IMR-90 (cell line): ENCODE results near the gene UBR4. TPM values are rescaled to one million over a fixed set of nuclear protein-coding genes. Genes with fewer than 3 reads are reported as not detected.

Experiments
- ATAC-seq: fragments of 200-7000 bp; cut with Tn5 transposase; 2 replicates; pipeline ENCODE4 v1.9.1; 2020; ENCODE audit warnings: low read depth, mild to moderate bottlenecking, moderate library complexity
- BruUV-seq: library from RNA; stranded (reverse); fragments of 400-500 nt; replicated peaks from 2 replicates; lab custom pipeline; 2021; lab: Mats Ljungman, UMichigan
- CTCF ChIA-PET: fragments of 300-600 bp; formaldehyde crosslinking; extraction: SDS; loops from one replicate; lab custom pipeline; 2021; ENCODE audit warnings: antibody characterized with exemption; lab: Yijun Ruan, JAX
- POLR2A ChIA-PET: fragments of 300-600 bp; sonication (Branson Sonifier 250); formaldehyde crosslinking; loops from one replicate; lab custom pipeline; 2022; ENCODE audit warnings: antibody characterized with exemption; ENCODE audit not compliant: unreplicated experiment; lab: Charles Lee
- DNase-seq: peaks from one replicate; pipeline ENCODE4 v3.0.0; 2013
- H2AFZ ChIP-seq: replicated peaks from 2 replicates; pipeline ENCODE3; 2013; ENCODE audit warnings: low read length, mild to moderate bottlenecking; ENCODE audit not compliant: poor library complexity
- H2AK5ac ChIP-seq: 2 replicates; pipeline ENCODE4 v1.6.1; 2013; ENCODE audit warnings: low read depth, low read length, inconsistent platforms
- H2AK9ac ChIP-seq: replicated peaks from 2 replicates; pipeline ENCODE3; 2013; ENCODE audit warnings: mild to moderate bottlenecking, low read depth, low read length, moderate library complexity; ENCODE audit not compliant: poor library complexity
- H2BK120ac ChIP-seq: 2 replicates; pipeline ENCODE4 v1.6.1; 2013; ENCODE audit warnings: low read depth, low read length, inconsistent platforms
- H2BK15ac ChIP-seq: 3 replicates; pipeline ENCODE4 v1.6.1; 2013; ENCODE audit warnings: low read depth, low read length, inconsistent platforms
- H2BK20ac ChIP-seq: 2 replicates; pipeline ENCODE4 v1.6.1; 2013; ENCODE audit warnings: low read depth, mild to moderate bottlenecking, inconsistent platforms, low read length, moderate library complexity
- H2BK5ac ChIP-seq: 2 replicates; pipeline ENCODE4 v1.6.1; 2013; ENCODE audit warnings: mild to moderate bottlenecking, low read depth, low read length, inconsistent platforms; ENCODE audit not compliant: poor library complexity, severe bottlenecking
- H3K14ac ChIP-seq: replicated peaks from 2 replicates; pipeline ENCODE4 v1.6.1; 2013; ENCODE audit warnings: low read depth, low read length, inconsistent platforms
- H3K18ac ChIP-seq: 2 replicates; pipeline ENCODE4 v1.6.1; 2013; ENCODE audit warnings: low read depth, low read length, control low read depth
- H3K23ac ChIP-seq: 2 replicates; pipeline ENCODE4 v1.6.1; 2013; ENCODE audit warnings: low read depth, low read length, inconsistent platforms
- H3K27ac ChIP-seq: 2 replicates; pipeline ENCODE4 v1.5.1; 2013; ENCODE audit warnings: mild to moderate bottlenecking, control low read depth, low read length; ENCODE audit not compliant: insufficient read depth
- H3K27me3 ChIP-seq: 2 replicates; pipeline ENCODE4 v1.6.1; 2013; ENCODE audit warnings: low read length; ENCODE audit not compliant: control insufficient read depth, insufficient read depth
- H3K36me3 ChIP-seq: 2 replicates; pipeline ENCODE4 v1.6.1; 2013; ENCODE audit warnings: low read length, mixed read lengths; ENCODE audit not compliant: control insufficient read depth, insufficient read depth
- H3K4ac ChIP-seq: 2 replicates; pipeline ENCODE4 v1.6.1; 2013; ENCODE audit warnings: low read depth, low read length, inconsistent platforms
- H3K4me1 ChIP-seq: 2 replicates; pipeline ENCODE4 v1.6.1; 2013; ENCODE audit warnings: low read length, mixed read lengths; ENCODE audit not compliant: control insufficient read depth, insufficient read depth
- H3K4me2 ChIP-seq: 2 replicates; pipeline ENCODE4 v1.6.1; 2013; ENCODE audit warnings: low read depth, mild to moderate bottlenecking, control low read depth, low read length, moderate library complexity
- H3K4me3 ChIP-seq: 2 replicates; pipeline ENCODE4 v1.5.1; 2013; ENCODE audit warnings: low read depth, mild to moderate bottlenecking, control low read depth, low read length, moderate library complexity; ENCODE audit not compliant: insufficient read depth
- H3K56ac ChIP-seq: 2 replicates; pipeline ENCODE4 v1.6.1; 2013; ENCODE audit warnings: low read length, inconsistent platforms; ENCODE audit not compliant: insufficient read depth; ENCODE audit errors: extremely low read depth
- H3K79me1 ChIP-seq, 2 experiments: 2 replicates each; pipeline ENCODE4 v1.6.1; 2013; ENCODE audit warnings: low read length in 2 of 2, inconsistent platforms in 1 of 2, low read depth in 1 of 2
- H3K9ac ChIP-seq: 2 replicates; pipeline ENCODE4 v1.6.1; 2013; ENCODE audit warnings: low read depth, low read length, control low read depth
- H3K9me1 ChIP-seq: 2 replicates; pipeline ENCODE4 v1.6.1; 2013; ENCODE audit warnings: low read length, inconsistent platforms; ENCODE audit not compliant: insufficient read depth
- H3K9me3 ChIP-seq: 2 replicates; pipeline ENCODE4 v1.6.1; 2013; ENCODE audit warnings: low read length; ENCODE audit not compliant: control insufficient read depth, insufficient read depth
- H4K20me1 ChIP-seq: 2 replicates; pipeline ENCODE4 v1.6.1; 2013; ENCODE audit warnings: low read length, inconsistent platforms; ENCODE audit not compliant: insufficient read depth
- H4K5ac ChIP-seq: 2 replicates; pipeline ENCODE4 v1.6.1; 2013; ENCODE audit warnings: mild to moderate bottlenecking, low read depth, low read length, control low read depth
- H4K8ac ChIP-seq, 2 experiments: 2 replicates each; pipeline ENCODE4 v1.6.1; 2013; ENCODE audit warnings: low read depth in 2 of 2, low read length in 2 of 2, control low read depth in 1 of 2, inconsistent platforms in 1 of 2
- H4K91ac ChIP-seq: 2 replicates; pipeline ENCODE4 v1.6.1; 2013; ENCODE audit warnings: low read depth, low read length, inconsistent platforms; ENCODE audit not compliant: insufficient read depth
- CEBPB ChIP-seq: IDR thresholded peaks from 2 replicates; pipeline ENCODE4 v1.6.1; 2012; ENCODE audit warnings: low read depth, low read length, improper control_type of control experiment
- RAD21 ChIP-seq: IDR thresholded peaks from 2 replicates; pipeline ENCODE4 v1.6.1; 2012; ENCODE audit warnings: low read length, improper control_type of control experiment
- SMC3 ChIP-seq: fragments of 150-350 bp; IDR thresholded peaks from 2 replicates; pipeline ENCODE4 v1.6.1; 2016; ENCODE audit warnings: low read depth, mild to moderate bottlenecking, antibody characterized with exemption, low read length, moderate library complexity
- WGBS, 2 experiments: methylation state at CpG; one replicate each; pipeline versions ENCODE4 v1.1.5 to v1.1.7; 2013; ENCODE audit warnings: missing lambda C conversion rate in 2 of 2; ENCODE audit not compliant: insufficient read length in 1 of 2; ENCODE audit errors: extremely low coverage in 2 of 2; 5-methylcytosine and 5-hydroxymethylcytosine counted together
- dilution Hi-C: fragments of 300-500 bp; cut with HindIII; formaldehyde crosslinking; loops from one replicate; pipeline ENCODE4 v1.14.3; 2018; ENCODE audit warnings: low sequenced_read_pairs; ENCODE audit not compliant: unreplicated experiment
- in situ Hi-C: fragments of 300-500 bp; cut with MboI; formaldehyde crosslinking; loops from 3 replicates; pipeline ENCODE4 v1.14.3; 2019; ENCODE audit warnings: low sequenced_read_pairs, inconsistent platforms, mixed read lengths
- intact Hi-C: fragments of 100-400 bp; cut with micrococcal nuclease; formaldehyde crosslinking; loops from 2 replicates; pipeline ENCODE4 v1.10.0; 2022
- polyA plus RNA-seq, 3 experiments: library from polyadenylated mRNA; depleted of rRNA; stranded (reverse); fragments of >200 nt; gene quantifications; 2 replicates each; pipeline ENCODE4 v1.2.3, GENCODE V29; 2012; ENCODE audit warnings: low replicate concordance in 1 of 3
- total RNA-seq: library from RNA; depleted of rRNA; stranded (reverse); fragments of >200 nt; gene quantifications from 2 replicates; pipeline ENCODE4 v1.2.3, GENCODE V29; 2012
- TF ChIP-seq, protein P1 (sequence below): conservative IDR thresholded peaks from 2 replicates; pipeline ENCODE4 v1.5.1; 2012; ENCODE audit warnings: mild to moderate bottlenecking, low read depth, low read length, improper control_type of control experiment

Gene UBR4
- total and polyA plus RNA-seq, 2 of the 4 experiments (the other 2 are of a cell fraction): 87.8 to 121 TPM

DNA sequence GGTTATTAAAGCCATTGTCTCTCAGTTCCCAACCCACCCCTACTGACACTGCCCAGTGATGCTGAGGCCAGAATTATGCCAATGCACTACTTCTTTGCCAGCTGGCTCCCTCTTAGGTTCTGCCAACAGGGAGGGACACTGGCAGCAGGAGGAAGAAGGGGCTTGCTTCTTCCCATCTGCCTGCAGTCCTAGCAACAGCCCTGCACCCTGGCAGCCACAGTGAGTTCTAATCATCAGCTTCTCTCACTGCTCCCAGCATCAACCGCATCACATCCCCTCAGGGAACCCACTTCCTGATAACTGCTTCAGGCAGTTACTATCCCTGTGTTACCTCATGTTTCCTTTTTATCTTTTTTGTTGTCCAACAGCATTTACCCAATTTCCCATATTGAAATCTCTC is 86.2 kb downstream of the UBR4 start:
- dilution Hi-C loops: no loop called here
- H3K9ac ChIP-seq: no peak overlapping the region
- H3K9me3 ChIP-seq: no peaks in the 10 kb centered on the region
- H3K4ac ChIP-seq: no peak overlapping the region
- POLR2A ChIA-PET: no interaction called here
- no CpG with 5 or more reads among the region's 1 CpG for WGBS, 2 experiments
- in situ Hi-C loops: no loop called here
- no peak overlapping the region for H4K91ac ChIP-seq
- intact Hi-C loops: no loop called here
- no peak for ATAC-seq
- no peak overlapping the region for H3K4me3 ChIP-seq
- CTCF ChIA-PET: interaction anchor here (0.6 kb wide), 1 partner anchor 29 kb away, joined by 4 read pairs; no protein-coding TSS in a partner anchor
- H2BK15ac ChIP-seq: no peak overlapping the region
- H3K27ac ChIP-seq: no peak overlapping the region
- no peak overlapping the region for H4K5ac ChIP-seq
- H4K8ac ChIP-seq: no peak overlapping the region
- H3K27me3 ChIP-seq: no peaks in the 10 kb centered on the region
- H3K4me2 ChIP-seq: no peak overlapping the region
- no peaks in the 10 kb centered on the region for H3K4me1 ChIP-seq
- no TSS peak for BruUV-seq
- no peak overlapping the region for H2BK120ac ChIP-seq
- H3K23ac ChIP-seq: no peak overlapping the region
- no peak overlapping the region for H2AK9ac ChIP-seq
- no peak overlapping the region for H3K56ac ChIP-seq
- H3K36me3 ChIP-seq: peaks cover 84% of the 10 kb centered on the region
- H2BK20ac ChIP-seq: no peak overlapping the region
- DNase-seq: no peak
- H3K79me1 ChIP-seq: peaks cover 33 to 52% of the 10 kb centered on the region in 2 experiments
- H3K18ac ChIP-seq: no peak overlapping the region
- H2BK5ac ChIP-seq: no peak overlapping the region
- H2AFZ ChIP-seq: no peak overlapping the region
- no peak overlapping the region for H2AK5ac ChIP-seq
- TF ChIP-seq CEBPB (no peak), RAD21 (no peak), SMC3 (no peak)
- TF ChIP-seq, protein P1, sequence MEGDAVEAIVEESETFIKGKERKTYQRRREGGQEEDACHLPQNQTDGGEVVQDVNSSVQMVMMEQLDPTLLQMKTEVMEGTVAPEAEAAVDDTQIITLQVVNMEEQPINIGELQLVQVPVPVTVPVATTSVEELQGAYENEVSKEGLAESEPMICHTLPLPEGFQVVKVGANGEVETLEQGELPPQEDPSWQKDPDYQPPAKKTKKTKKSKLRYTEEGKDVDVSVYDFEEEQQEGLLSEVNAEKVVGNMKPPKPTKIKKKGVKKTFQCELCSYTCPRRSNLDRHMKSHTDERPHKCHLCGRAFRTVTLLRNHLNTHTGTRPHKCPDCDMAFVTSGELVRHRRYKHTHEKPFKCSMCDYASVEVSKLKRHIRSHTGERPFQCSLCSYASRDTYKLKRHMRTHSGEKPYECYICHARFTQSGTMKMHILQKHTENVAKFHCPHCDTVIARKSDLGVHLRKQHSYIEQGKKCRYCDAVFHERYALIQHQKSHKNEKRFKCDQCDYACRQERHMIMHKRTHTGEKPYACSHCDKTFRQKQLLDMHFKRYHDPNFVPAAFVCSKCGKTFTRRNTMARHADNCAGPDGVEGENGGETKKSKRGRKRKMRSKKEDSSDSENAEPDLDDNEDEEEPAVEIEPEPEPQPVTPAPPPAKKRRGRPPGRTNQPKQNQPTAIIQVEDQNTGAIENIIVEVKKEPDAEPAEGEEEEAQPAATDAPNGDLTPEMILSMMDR: no peak
- 0 out of 2 replicates have a peak, but pooled peaks cover 7% of the 10 kb centered on the region for H4K20me1 ChIP-seq
- no peak overlapping the region for H3K14ac ChIP-seq
- no peaks in the 10 kb centered on the region for H3K9me1 ChIP-seq
